ENCODE measurements around the gene ZNF467. TPM values are rescaled to one million over a fixed set of nuclear protein-coding genes. Genes with fewer than 3 reads are reported as not detected.

Gene ZNF467
- total RNA-seq, 1 donor from 2014 or later, result 1.4 TPM

GRCh38 chr7:149806726-149807125 lies 33.3 kb upstream of the ZNF467 start:
- DNase-seq, result no peak
- peaks cover 5% of the 10 kb centered on the region for H3K27me3 Mint-ChIP-seq (ENCODE audit: unreplicated experiment)
- no peak overlapping the region for H3K27ac Mint-ChIP-seq (ENCODE audit: unreplicated experiment)
- no peak overlapping the region for H3K4me3 Mint-ChIP-seq (ENCODE audit: unreplicated experiment)
- H3K9me3 Mint-ChIP-seq (ENCODE audit: unreplicated experiment), result peaks cover 7% of the 10 kb centered on the region
- H3K36me3 Mint-ChIP-seq (ENCODE audit: unreplicated experiment), result no peaks in the 10 kb centered on the region
- no peaks in the 10 kb centered on the region for H3K4me1 Mint-ChIP-seq (ENCODE audit: low read depth, unreplicated experiment)
- no peak for TF ChIP-seq CTCF (IDR thresholded peaks at IDR 0.05; ENCODE audit: partially characterized antibody, unreplicated experiment)

DNA sequence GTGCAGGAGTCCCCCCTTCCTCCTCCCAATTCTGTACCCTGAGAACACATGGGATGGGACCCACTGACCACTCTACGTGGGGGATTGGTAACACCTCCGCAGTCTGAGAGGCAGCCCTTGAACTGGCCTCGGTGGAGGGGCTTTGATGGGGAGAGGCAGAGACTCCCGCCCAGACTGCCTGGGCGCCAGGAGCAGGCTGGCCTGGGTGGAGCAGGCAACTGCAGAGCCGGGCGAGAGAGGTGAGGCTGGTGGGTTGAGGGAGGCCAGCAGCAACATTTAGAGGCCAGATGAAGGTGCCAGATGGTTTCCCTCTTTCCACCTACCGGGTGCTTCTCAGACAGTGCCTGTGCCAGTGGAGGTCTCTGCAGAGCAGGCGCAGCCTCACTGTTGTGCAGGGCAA lies 30.7 kb upstream of the ZNF467 start:
- H3K4me3 Mint-ChIP-seq (ENCODE audit: unreplicated experiment), result no peak overlapping the region
- H3K27ac Mint-ChIP-seq (ENCODE audit: unreplicated experiment), result no peak overlapping the region
- peaks cover 2% of the 10 kb centered on the region for H3K4me1 Mint-ChIP-seq (ENCODE audit: low read depth, unreplicated experiment)
- no peak for TF ChIP-seq CTCF (IDR thresholded peaks at IDR 0.05; ENCODE audit: partially characterized antibody, unreplicated experiment)
- no peaks in the 10 kb centered on the region for H3K36me3 Mint-ChIP-seq (ENCODE audit: unreplicated experiment)
- H3K9me3 Mint-ChIP-seq (ENCODE audit: unreplicated experiment), result peaks cover 7% of the 10 kb centered on the region
- peaks cover 6% of the 10 kb centered on the region for H3K27me3 Mint-ChIP-seq (ENCODE audit: unreplicated experiment)
- DNase-seq, result no peak

DNA sequence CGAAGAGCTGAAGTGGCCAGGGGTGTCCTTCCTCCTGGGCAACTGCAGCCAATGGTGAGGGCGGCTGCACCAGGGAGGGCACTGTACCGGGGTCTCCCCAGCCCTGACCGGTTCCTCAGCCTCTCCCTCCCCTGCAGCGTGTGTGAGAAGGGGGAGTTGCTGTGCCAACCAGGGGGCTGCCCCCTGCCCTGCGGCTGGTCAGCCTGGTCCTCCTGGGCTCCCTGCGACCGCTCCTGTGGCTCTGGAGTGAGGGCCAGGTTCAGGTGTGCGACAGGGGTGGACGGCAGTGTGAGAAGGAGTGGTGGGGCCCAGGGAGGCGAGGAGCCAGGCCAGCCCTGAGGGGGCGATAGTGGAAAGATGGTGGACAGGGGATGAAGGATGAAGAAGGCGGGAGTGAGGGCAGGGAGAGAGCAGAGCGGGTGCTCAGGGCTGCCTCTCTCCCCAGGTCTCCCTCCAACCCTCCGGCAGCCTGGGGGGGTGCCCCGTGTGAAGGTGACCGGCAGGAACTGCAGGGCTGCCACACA lies 30.2 kb upstream of the ZNF467 start:
- Mint-ChIP-seq H3K9me3 (ENCODE audit: unreplicated experiment) (peaks cover 7% of the 10 kb centered on the region), H3K27ac (ENCODE audit: unreplicated experiment) (no peak overlapping the region), H3K4me1 (ENCODE audit: low read depth, unreplicated experiment) (peaks cover 3% of the 10 kb centered on the region), H3K27me3 (ENCODE audit: unreplicated experiment) (peaks cover 6% of the 10 kb centered on the region), H3K4me3 (ENCODE audit: unreplicated experiment) (no peak overlapping the region), H3K36me3 (ENCODE audit: unreplicated experiment) (no peaks in the 10 kb centered on the region)
- TF ChIP-seq CTCF (IDR thresholded peaks at IDR 0.05; ENCODE audit: partially characterized antibody, unreplicated experiment), result no peak
- DNase-seq, result no peak

DNA sequence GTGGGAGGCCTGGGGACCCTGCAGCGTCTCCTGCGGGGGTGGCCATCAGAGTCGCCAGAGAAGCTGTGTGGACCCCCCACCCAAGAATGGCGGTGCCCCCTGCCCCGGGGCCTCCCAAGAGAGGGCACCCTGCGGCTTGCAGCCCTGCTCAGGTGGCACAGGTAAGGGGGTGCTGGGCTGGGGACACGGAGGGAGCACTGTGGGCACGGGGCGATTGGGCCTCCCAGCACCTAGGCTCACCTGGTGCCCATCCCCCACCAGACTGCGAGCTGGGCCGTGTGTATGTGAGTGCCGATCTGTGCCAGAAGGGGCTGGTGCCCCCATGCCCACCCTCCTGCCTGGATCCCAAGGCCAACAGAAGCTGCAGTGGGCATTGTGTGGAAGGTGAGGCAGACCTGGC lies 29.6 kb upstream of the ZNF467 start:
- Mint-ChIP-seq H3K4me3 (ENCODE audit: unreplicated experiment) (no peak overlapping the region), H3K9me3 (ENCODE audit: unreplicated experiment) (peaks cover 7% of the 10 kb centered on the region), H3K27me3 (ENCODE audit: unreplicated experiment) (peaks cover 6% of the 10 kb centered on the region), H3K4me1 (ENCODE audit: low read depth, unreplicated experiment) (peaks cover 3% of the 10 kb centered on the region), H3K27ac (ENCODE audit: unreplicated experiment) (no peak overlapping the region), H3K36me3 (ENCODE audit: unreplicated experiment) (no peaks in the 10 kb centered on the region)
- TF ChIP-seq CTCF (IDR thresholded peaks at IDR 0.05; ENCODE audit: partially characterized antibody, unreplicated experiment), result no peak
- DNase-seq, result no peak

DNA sequence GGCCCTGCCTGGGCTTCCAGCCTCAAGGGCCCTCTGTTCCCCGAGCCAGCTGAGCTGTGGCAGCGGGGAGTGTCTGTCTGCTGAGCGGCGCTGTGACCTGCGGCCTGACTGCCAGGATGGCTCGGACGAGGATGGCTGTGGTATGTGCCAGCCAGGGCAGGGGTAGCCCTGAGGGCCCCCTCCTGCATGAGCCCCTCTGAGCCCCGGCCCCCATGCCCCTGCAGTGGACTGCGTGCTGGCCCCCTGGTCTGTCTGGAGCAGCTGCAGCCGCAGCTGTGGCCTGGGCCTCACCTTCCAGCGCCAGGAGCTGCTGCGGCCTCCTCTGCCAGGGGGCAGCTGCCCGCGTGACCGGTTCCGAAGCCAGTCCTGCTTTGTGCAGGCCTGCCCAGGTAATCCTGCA lies 28.4 kb upstream of the ZNF467 start:
- no peak overlapping the region for H3K4me3 Mint-ChIP-seq (ENCODE audit: unreplicated experiment)
- H3K27me3 Mint-ChIP-seq (ENCODE audit: unreplicated experiment), result peaks cover 5% of the 10 kb centered on the region
- peaks cover 3% of the 10 kb centered on the region for H3K4me1 Mint-ChIP-seq (ENCODE audit: low read depth, unreplicated experiment)
- no peak for TF ChIP-seq CTCF (IDR thresholded peaks at IDR 0.05; ENCODE audit: partially characterized antibody, unreplicated experiment)
- no peaks in the 10 kb centered on the region for H3K36me3 Mint-ChIP-seq (ENCODE audit: unreplicated experiment)
- H3K27ac Mint-ChIP-seq (ENCODE audit: unreplicated experiment), result no peak overlapping the region
- H3K9me3 Mint-ChIP-seq (ENCODE audit: unreplicated experiment), result peaks cover 4% of the 10 kb centered on the region
- no peak for DNase-seq
